GM18870 (cell line): ENCODE results near the gene DTX1.

Experiments
- ATAC-seq: cut with Tn5 transposase; IDR thresholded peaks from one replicate; pipeline ENCODE4 v1.9.1; 2021; ENCODE audit warnings: moderate library complexity; ENCODE audit not compliant: unreplicated experiment

Gene DTX1

DNA sequence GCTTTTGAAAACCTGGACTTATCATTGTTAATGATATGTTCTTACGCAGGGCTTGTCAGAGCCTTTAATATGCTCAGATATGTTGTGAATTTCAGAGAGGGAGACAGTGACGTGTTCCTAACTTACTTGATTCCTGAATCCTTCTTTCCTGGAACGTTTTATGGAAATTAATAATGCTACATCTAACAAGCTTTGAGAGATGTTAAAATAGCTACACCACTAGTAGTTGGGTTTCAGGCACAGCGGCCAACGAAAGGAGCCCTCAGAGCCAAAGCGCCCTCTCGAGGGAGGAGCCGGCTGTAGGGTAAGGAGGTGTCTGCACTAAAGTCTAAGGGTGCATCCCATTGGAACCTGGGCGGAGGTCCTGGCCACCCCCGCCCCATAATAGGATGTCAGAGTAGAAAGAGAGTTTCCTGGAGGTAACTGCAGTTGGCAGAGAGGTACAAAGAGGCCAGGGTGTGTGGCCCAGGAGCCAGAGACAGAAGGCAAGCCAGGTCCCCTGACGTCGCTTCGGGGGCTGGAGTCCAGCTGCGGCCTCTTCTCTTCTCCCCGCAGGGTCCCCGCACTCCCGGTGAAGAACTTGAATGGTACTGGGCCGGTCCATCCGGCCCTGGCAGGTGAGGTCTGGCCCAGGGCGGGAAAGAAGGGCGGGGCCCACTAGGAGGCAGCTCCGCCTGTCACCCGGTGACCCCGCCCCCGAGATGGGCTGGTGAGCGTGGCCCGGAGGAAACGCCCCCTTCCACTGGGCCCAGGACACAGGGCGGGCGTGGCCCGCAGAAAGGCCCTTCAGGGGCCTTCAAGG is 36.3 kb downstream of the DTX1 start:
- ATAC-seq, result no peak

GRCh38 chr12:113093409-113094101 is 37.0 kb downstream of the DTX1 start:
- no peak for ATAC-seq

DNA sequence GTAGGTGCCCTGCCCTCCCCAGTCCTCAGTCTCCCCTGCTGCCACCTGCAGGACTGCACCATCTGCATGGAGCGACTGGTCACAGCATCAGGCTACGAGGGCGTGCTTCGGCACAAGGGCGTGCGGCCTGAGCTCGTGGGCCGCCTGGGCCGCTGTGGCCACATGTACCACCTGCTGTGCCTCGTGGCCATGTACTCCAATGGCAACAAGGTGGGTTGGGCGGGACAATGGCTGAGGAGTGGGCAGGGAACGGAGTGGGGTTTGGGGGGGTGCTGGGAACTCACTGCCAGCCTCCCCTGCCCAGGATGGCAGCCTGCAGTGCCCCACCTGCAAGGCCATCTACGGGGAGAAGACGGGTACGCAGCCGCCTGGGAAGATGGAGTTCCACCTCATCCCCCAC is 38.2 kb downstream of the DTX1 start:
- no peak for ATAC-seq

- no peak for ATAC-seq
These were observed 38.9 kb downstream of the DTX1 start for GRCh38 chr12:113095405-113095804.

- ATAC-seq, result no peak
These were observed 40.3 kb downstream of the DTX1 start for GRCh38 chr12:113096675-113097461.

DNA sequence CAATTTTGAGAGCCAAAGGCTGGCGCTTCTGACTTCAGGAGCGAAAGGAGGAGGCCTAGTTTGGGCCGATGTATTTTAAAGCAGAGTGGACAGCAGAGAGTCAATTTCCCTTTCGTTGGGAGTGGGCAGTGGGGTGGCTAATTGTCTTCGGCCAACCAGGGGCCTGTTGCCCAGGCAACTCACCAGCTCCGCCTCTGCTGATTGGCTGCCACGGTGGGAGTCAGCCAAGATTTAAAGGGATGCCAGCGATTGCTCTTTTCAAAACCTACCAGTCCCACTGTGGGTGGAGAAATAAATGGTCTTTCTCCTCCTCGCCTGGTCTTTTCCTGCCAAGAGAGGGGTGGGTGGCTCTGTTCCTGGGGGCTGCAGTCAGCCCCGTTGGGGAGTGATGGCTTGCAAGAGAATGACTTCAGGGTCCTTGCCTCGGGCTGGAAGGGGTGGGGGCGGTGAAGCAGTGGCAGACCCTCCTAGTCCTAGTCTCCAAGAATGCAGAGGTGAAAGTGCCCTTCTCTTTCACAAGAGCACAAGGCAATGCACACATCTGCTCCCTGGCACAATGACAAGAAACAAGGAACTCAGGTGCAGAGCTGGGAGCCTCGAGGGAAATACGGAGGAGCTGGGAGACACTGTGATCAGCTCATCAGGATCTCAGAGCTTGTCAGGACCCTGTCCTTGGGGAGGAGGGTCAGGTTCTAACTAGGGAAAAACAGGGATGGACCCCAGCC is 41.3 kb downstream of the DTX1 start:
- no peak for ATAC-seq

- no peak for ATAC-seq
These were observed 42.0 kb downstream of the DTX1 start for GRCh38 chr12:113098441-113099028.

DNA sequence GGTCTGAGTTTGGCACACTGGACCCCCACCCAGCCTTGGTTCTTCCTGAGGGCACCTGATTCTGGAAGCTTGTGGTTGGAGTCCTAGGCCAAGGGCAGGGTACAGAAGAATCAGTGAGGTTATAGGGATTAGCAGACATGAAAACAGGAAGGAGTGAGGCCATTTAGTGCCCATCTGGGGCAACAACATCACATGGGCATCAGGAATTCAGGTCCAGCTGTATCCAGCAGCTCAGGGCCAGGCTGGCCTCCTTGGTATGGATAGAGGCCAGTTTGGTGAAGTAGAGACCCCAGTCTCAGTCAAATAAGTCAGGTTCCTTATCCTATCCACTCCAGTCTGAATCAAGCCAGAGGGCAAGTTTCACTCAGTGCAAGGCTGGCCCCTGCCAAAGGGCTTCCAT is 42.8 kb downstream of the DTX1 start:
- no peak for ATAC-seq

GRCh38 chr12:113099764-113100163 is 43.2 kb downstream of the DTX1 start:
- ATAC-seq, result no peak

DNA sequence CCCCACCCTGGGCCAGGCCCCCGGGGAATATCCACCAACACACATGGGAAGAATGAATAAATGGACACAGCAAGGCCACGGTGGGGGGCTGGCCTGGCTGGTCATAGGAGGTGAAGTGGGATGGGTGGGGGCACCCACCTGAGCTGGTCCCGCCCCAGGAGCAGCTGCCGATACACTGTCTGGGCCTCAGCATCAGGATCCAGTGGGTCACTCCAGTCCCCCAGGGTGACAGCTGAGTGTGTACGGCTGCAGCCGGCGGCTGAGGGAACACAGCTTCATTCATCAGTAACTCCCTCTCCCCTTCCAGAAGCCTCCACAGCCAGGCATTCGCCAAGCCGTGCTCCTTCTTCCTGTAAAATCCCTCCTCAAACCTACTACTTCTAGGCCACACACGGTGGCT is 45.2 kb downstream of the DTX1 start:
- no peak for ATAC-seq

DNA sequence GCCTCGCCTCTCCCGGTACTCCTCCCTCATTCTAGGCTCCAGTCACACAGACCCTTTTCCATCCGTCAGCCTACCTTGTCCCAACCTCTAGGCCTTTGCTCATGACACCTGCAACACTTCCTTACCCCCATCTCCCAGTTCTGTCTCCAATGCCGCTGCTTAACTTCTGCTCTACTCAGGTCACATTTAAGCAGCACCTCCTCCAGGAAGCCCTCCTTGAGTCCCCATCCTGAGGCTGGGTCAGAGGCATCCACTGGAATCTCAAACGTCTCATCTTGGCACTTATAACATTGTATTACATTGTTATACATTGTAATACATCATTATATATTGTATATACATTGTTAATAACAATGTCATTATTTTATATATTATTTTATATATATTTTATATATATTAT is 46.3 kb downstream of the DTX1 start:
- no peak for ATAC-seq

- ATAC-seq, result no peak
These were observed 47.4 kb downstream of the DTX1 start for GRCh38 chr12:113103756-113104450.

DNA sequence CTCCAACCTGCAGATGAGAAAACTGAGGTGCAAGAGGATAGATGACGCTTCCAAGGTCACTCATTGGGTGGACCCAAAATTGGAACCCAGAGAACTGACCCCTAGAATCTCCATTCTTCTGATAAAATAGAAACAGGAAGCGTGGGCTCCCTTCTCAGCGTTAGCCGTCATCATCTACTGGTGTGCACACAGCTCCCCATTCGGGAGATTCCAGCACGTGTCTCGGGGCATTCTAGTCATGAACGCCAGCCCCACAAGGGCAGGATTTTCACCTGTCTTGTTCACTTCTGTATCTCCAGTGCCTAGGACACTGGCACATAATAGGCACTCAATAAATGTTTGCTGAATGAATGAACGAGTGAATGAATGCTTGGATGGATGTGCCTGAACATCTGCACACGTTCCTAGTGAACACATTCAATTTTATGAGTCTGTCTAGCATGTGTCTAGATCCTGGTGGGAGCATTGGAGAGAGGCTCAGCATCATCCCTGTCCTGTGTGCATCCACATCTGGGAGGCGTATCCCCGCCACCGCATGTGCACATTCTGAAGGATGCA is 48.5 kb downstream of the DTX1 start:
- no peak for ATAC-seq

- no peak for ATAC-seq
These were observed 49.2 kb downstream of the DTX1 start for GRCh38 chr12:113105606-113106271.

- no peak for ATAC-seq
These were observed 49.8 kb downstream of the DTX1 start for GRCh38 chr12:113106361-113106760.

GRCh38 chr12:113108308-113108707 is 51.8 kb downstream of the DTX1 start:
- ATAC-seq, result no peak

DNA sequence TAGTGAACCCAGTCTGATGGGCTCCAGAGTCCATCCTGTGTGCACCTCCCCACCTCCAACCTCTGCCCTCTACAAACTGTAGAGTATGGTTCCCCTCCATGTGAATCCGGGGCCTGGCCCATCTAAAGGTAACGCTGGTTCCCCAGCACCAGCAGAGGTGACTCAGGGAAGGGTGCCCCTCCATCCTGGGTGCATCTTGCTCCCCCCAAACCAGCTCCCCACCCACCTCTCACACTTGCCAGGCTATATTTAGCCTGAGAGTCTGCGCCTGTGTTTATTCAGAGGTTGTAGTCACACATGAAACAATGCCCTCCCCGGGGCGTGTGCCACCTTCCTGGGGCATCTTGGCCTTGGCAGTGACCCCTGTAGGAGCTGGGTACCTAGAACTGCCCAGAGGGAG is 52.8 kb downstream of the DTX1 start:
- ATAC-seq, result no peak

DNA sequence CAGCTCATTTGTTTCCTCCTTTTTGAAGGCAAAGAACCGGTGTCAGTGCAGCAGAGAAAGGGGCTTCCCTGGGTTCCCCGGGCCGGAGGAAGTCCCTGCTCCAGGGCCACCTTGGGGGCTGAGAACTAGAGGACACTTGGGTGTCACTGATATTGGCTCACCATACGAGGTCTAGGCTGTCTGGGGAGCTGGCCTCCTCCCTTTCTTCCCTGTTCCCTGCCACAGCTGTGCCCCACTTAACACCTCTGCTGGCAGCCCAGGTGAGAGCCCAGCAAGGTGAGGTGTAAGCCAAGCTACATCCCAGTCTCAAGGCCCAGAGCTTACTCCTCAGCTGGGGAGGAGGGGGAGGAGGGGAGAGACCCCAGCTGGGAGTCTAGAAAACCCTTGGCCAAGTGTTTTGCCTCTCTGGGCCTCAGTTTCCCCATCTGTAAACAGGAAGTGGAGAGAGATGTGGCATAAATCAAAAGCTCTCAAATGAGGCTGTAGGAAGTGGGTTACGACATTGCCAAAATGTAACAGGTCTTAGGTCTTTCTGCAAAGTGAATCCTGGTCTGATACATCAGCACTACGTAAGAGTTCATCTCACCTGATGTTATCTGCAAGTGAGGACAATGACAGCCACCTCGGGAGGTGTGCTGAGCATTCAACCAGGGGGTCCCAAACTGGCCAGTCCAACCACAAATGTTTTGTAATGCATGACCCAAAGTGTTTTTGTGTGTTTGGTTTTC is 53.5 kb downstream of the DTX1 start:
- ATAC-seq, result no peak

- ATAC-seq, result no peak
These were observed 54.7 kb downstream of the DTX1 start for GRCh38 chr12:113111247-113111646.
